A673 (cell line): ENCODE data around the gene PROZ. TPM values are rescaled to one million over a fixed set of nuclear protein-coding genes. Genes with fewer than 3 reads are reported as not detected.

Experiments
- BruUV-seq: library from RNA; stranded (reverse); fragments of 400-500 nt; replicated peaks from 2 replicates; lab custom pipeline; 2021; lab: Mats Ljungman, UMichigan
- CTCF ChIA-PET: fragments of 300-600 bp; sonication (Branson Sonifier 250); formaldehyde crosslinking; loops from one replicate; lab custom pipeline; 2022; ENCODE audit warnings: antibody characterized with exemption; lab: Charles Lee
- POLR2A ChIA-PET: fragments of 300-600 bp; sonication (Branson Sonifier 250); formaldehyde crosslinking; loops from one replicate; lab custom pipeline; 2022; ENCODE audit warnings: antibody characterized with exemption; ENCODE audit not compliant: low non-redundant PET; lab: Charles Lee
- DNase-seq: peaks from one replicate; pipeline ENCODE4 v3.0.0-alpha.2; 2015; ENCODE audit warnings: low spot score
- H3K27ac ChIP-seq: fragments of 200-600 bp; sonication (generic); 2 replicates; pipeline ENCODE4 v1.5.1; 2016; ENCODE audit warnings: mixed run types, low read depth, mild to moderate bottlenecking, mixed read lengths, antibody characterized with exemption, low read length; ENCODE audit not compliant: poor library complexity, severe bottlenecking
- H3K27me3 ChIP-seq: fragments of 200-600 bp; sonication (generic); replicated peaks from 2 replicates; pipeline ENCODE4 v1.6.1; 2017; ENCODE audit warnings: mixed run types, low read depth, mild to moderate bottlenecking, mixed read lengths, antibody characterized with exemption, low read length; ENCODE audit not compliant: insufficient read depth, poor library complexity
- H3K36me3 ChIP-seq: fragments of 200-600 bp; sonication (generic); 2 replicates; pipeline ENCODE4 v1.6.1; 2016; ENCODE audit warnings: mixed run types, mild to moderate bottlenecking, mixed read lengths, antibody characterized with exemption, low read length; ENCODE audit not compliant: insufficient read depth, poor library complexity, severe bottlenecking
- H3K4me1 ChIP-seq: fragments of 200-600 bp; sonication (generic); 2 replicates; pipeline ENCODE4 v1.6.1; 2017; ENCODE audit warnings: mixed run types, mild to moderate bottlenecking, mixed read lengths, antibody characterized with exemption, low read length; ENCODE audit not compliant: insufficient read depth, poor library complexity, severe bottlenecking
- H3K4me3 ChIP-seq: fragments of 200-600 bp; sonication (generic); 2 replicates; pipeline ENCODE4 v1.5.1; 2016; ENCODE audit warnings: low read depth, mixed run types, mild to moderate bottlenecking, mixed read lengths, low read length; ENCODE audit not compliant: poor library complexity, severe bottlenecking
- H3K9me3 ChIP-seq: fragments of 200-600 bp; sonication (generic); 2 replicates; pipeline ENCODE4 v1.6.1; 2016; ENCODE audit warnings: mixed run types, low read depth, mild to moderate bottlenecking, mixed read lengths, antibody characterized with exemption, low read length; ENCODE audit not compliant: poor library complexity, severe bottlenecking
- CTCF ChIP-seq: fragments of 300-800, 200-600 bp; sonication (generic); conservative IDR thresholded peaks from 2 replicates; pipeline ENCODE4 v1.5.1; 2017; ENCODE audit warnings: low read depth, mild to moderate bottlenecking, antibody characterized with exemption, low read length, moderate library complexity, mixed read lengths
- EZH2 ChIP-seq: fragments of 200-600 bp; sonication (generic); IDR thresholded peaks from 2 replicates; pipeline ENCODE4 v1.6.1; 2017; ENCODE audit warnings: borderline replicate concordance, low read depth, mild to moderate bottlenecking, mixed read lengths, antibody characterized with exemption, low read length; ENCODE audit not compliant: poor library complexity, severe bottlenecking
- intact Hi-C: fragments of 100-400 bp; cut with micrococcal nuclease; formaldehyde crosslinking; loops from one replicate; pipeline ENCODE4 v1.10.0; 2022; ENCODE audit not compliant: unreplicated experiment
- total RNA-seq: library from RNA; stranded (reverse); gene quantifications from 2 replicates; pipeline ENCODE4 v1.2.3, GENCODE V29; 2021

The PROZ gene
- total RNA-seq, 1 experiment from 2014 or later: not detected

DNA sequence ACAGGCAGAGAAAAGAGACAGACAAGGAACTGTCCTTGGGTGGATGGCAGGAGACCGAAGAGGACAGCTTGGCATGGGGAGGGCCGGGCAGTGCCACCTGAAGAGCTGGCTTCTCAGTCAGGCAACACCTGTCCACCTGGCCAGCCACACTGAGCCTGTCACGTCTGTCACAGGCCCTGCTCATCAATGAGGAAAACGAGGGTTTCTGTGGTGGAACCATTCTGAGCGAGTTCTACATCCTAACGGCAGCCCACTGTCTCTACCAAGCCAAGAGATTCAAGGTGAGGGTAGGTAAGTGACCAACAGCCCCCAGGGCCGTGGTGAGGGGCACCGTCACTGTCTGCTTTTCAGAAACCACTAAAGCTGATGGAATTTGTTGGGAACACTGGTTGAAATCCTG is 11.2 kb upstream of the PROZ start:
- no peak for TF ChIP-seq CTCF
- TF ChIP-seq EZH2: no peak
- BruUV-seq: no TSS peak
- H3K27me3 ChIP-seq: no peaks in the 10 kb centered on the region
- ChIA-PET CTCF (no interaction called here), POLR2A (no interaction called here)
- H3K4me1 ChIP-seq: peaks cover 4% of the 10 kb centered on the region
- no peaks in the 10 kb centered on the region for H3K9me3 ChIP-seq
- H3K4me3 ChIP-seq: no peak overlapping the region
- no peak for DNase-seq
- no peak overlapping the region for H3K27ac ChIP-seq
- H3K36me3 ChIP-seq: no peaks in the 10 kb centered on the region
- intact Hi-C loops: no loop called here

DNA sequence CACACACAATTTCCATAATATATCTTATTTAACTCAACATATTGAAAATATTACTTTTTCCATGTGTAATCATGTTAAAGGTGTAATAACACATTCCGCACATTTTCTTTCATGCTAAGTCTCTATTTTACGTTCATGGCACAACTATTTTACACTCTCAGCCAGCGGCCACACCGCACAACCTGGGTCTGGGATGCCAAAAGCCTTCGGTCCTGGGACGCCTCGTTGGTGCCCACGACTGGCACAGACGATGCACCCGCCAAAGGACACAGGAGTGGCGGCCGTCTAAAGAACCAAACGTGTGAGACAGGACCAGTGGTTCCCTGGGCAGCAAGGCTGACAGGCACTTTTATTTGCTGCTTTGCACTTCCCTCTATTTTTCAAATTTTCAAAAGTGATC is 10.0 kb upstream of the PROZ start:
- Histone ChIP-seq H3K27ac (no peak overlapping the region), H3K4me3 (no peak overlapping the region), H3K4me1 (peaks cover 16% of the 10 kb centered on the region), H3K27me3 (no peaks in the 10 kb centered on the region), H3K9me3 (no peaks in the 10 kb centered on the region), H3K36me3 (no peaks in the 10 kb centered on the region)
- no peak for DNase-seq
- BruUV-seq: no TSS peak
- ChIA-PET POLR2A (no interaction called here), CTCF (no interaction called here)
- TF ChIP-seq CTCF (no peak), EZH2 (no peak)
- intact Hi-C loops: no loop called here

DNA sequence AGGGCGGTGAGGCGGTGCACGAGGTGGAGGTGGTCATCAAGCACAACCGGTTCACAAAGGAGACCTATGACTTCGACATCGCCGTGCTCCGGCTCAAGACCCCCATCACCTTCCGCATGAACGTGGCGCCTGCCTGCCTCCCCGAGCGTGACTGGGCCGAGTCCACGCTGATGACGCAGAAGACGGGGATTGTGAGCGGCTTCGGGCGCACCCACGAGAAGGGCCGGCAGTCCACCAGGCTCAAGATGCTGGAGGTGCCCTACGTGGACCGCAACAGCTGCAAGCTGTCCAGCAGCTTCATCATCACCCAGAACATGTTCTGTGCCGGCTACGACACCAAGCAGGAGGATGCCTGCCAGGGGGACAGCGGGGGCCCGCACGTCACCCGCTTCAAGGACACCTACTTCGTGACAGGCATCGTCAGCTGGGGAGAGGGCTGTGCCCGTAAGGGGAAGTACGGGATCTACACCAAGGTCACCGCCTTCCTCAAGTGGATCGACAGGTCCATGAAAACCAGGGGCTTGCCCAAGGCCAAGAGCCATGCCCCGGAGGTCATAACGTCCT is 9.4 kb upstream of the PROZ start:
- intact Hi-C loops: no loop called here
- no peak for DNase-seq
- no peaks in the 10 kb centered on the region for H3K9me3 ChIP-seq
- H3K4me1 ChIP-seq: peaks cover 19% of the 10 kb centered on the region
- no peaks in the 10 kb centered on the region for H3K27me3 ChIP-seq
- H3K36me3 ChIP-seq: no peaks in the 10 kb centered on the region
- ChIA-PET CTCF (no interaction called here), POLR2A (no interaction called here)
- TF ChIP-seq CTCF: no peak
- no peak for TF ChIP-seq EZH2
- no TSS peak for BruUV-seq
- H3K4me3 ChIP-seq: no peak overlapping the region
- no peak overlapping the region for H3K27ac ChIP-seq
